Neural progenitor cell (in vitro differentiated cells): Measurements from ENCODE around the gene ZDHHC14.

Experiments
- CTCF ChIP-seq: fragments of 200-600 bp; sonication (generic); IDR thresholded peaks from 2 replicates; pipeline ENCODE4 v1.5.1; 2017; ENCODE audit warnings: antibody characterized with exemption, mild to moderate bottlenecking
- EZH2 ChIP-seq: fragments of 200-600 bp; sonication (generic); IDR thresholded peaks from 2 replicates; pipeline ENCODE4 v1.6.1; 2017; ENCODE audit warnings: antibody characterized with exemption, mild to moderate bottlenecking, moderate library complexity

GRCh38 chr6:157406661-157407060 lies 25.7 kb downstream of the ZDHHC14 start:
- no peak for TF ChIP-seq CTCF
- TF ChIP-seq EZH2: no peak
